CD14-positive monocyte (primary cell): Measurements from ENCODE around the gene HS6ST1. TPM values are rescaled to one million over a fixed set of nuclear protein-coding genes. Genes with fewer than 3 reads are reported as not detected.

Experiments
- DNase-seq, 3 donors: peaks; one replicate each; pipeline ENCODE4 v3.0.0-alpha.2; 2011 to 2022
- H2AFZ ChIP-seq: 2 replicates; pipeline ENCODE4 v1.6.0; 2012; ENCODE audit warnings: mild to moderate bottlenecking, low read depth, low read length, inconsistent platforms; ENCODE audit not compliant: insufficient read depth, poor library complexity, severe bottlenecking
- H3K27ac ChIP-seq, 2 donors: 1 replicate in 1 of 2; 2 replicates in 1 of 2; pipeline ENCODE4 v1.5.1; 2012 to 2013; ENCODE audit warnings: low read length in 2 of 2, control low read depth in 1 of 2, inconsistent platforms in 1 of 2, low read depth in 1 of 2, mild to moderate bottlenecking in 1 of 2
- H3K27me3 ChIP-seq, 2 donors: one replicate each; pipeline versions ENCODE4 v1.6.0 to v1.6.1; 2011 to 2013; ENCODE audit warnings: low read length in 2 of 2; ENCODE audit not compliant: control insufficient read depth in 2 of 2, insufficient read depth in 2 of 2
- H3K36me3 ChIP-seq, 2 donors: replicated peaks in 1 of 2; 1 replicate in 1 of 2; 2 replicates in 1 of 2; pipeline versions ENCODE4 v1.5.1 to v1.6.1; 2012 to 2013; ENCODE audit warnings: low read length in 2 of 2, control low read depth in 1 of 2, inconsistent platforms in 1 of 2, mild to moderate bottlenecking in 1 of 2; ENCODE audit not compliant: insufficient read depth in 2 of 2, control insufficient read depth in 1 of 2
- H3K4me1 ChIP-seq, 2 donors: 1 replicate in 1 of 2; 2 replicates in 1 of 2; pipeline versions ENCODE4 v1.5.1 to v1.6.1; 2012 to 2013; ENCODE audit warnings: low read length in 2 of 2, control low read depth in 1 of 2, inconsistent platforms in 1 of 2, mild to moderate bottlenecking in 1 of 2, moderate library complexity in 1 of 2; ENCODE audit not compliant: insufficient read depth in 2 of 2, control insufficient read depth in 1 of 2
- H3K4me2 ChIP-seq: replicated peaks from 2 replicates; pipeline ENCODE3; 2012; ENCODE audit warnings: low read length, moderate library complexity, mild to moderate bottlenecking; ENCODE audit not compliant: poor library complexity, severe bottlenecking; ENCODE audit errors: extremely low read depth
- H3K4me3 ChIP-seq, 3 experiments: fragments of 200-600 bp in 1 of 3; sonication (generic) in 1 of 3; replicated peaks in 1 of 3; 1 replicate in 2 of 3; 2 replicates in 1 of 3; pipeline ENCODE4 v1.5.1; 2011 to 2013; ENCODE audit warnings: low read length in 3 of 3, mild to moderate bottlenecking in 3 of 3, control low read depth in 2 of 3, low read depth in 2 of 3, inconsistent platforms in 1 of 3, moderate library complexity in 1 of 3
- H3K79me2 ChIP-seq: 2 replicates; pipeline ENCODE4 v1.6.0; 2012; ENCODE audit warnings: mild to moderate bottlenecking, control low read depth, inconsistent platforms, low read length, moderate library complexity; ENCODE audit not compliant: insufficient read depth
- H3K9ac ChIP-seq: 2 replicates; pipeline ENCODE4 v1.6.0; 2017; ENCODE audit warnings: low read length, mild to moderate bottlenecking; ENCODE audit not compliant: insufficient read depth, poor library complexity, severe bottlenecking
- H3K9me3 ChIP-seq, 2 donors: replicated peaks in 1 of 2; 1 replicate in 1 of 2; 2 replicates in 1 of 2; pipeline versions ENCODE4 v1.5.1 to v1.6.1; 2012 to 2013; ENCODE audit warnings: low read length in 2 of 2, control low read depth in 1 of 2; ENCODE audit not compliant: control insufficient read depth in 1 of 2, insufficient read depth in 1 of 2
- H4K20me1 ChIP-seq: 2 replicates; pipeline ENCODE4 v1.6.0; 2012; ENCODE audit warnings: mild to moderate bottlenecking, low read length, control low read depth, moderate library complexity; ENCODE audit not compliant: insufficient read depth
- H3K27ac Mint-ChIP-seq, 7 donors: one replicate each; pipeline ENCODE4 v1.8.0; 2020; ENCODE audit warnings: mild to moderate bottlenecking in 7 of 7, mixed read lengths in 7 of 7, moderate library complexity in 6 of 7, inconsistent platforms in 2 of 7
- H3K27me3 Mint-ChIP-seq, 3 donors: one replicate each; pipeline ENCODE4 v1.8.0; 2021 to 2022; ENCODE audit warnings: low read depth in 3 of 3, mild to moderate bottlenecking in 3 of 3, mixed read lengths in 3 of 3, moderate library complexity in 3 of 3, inconsistent platforms in 1 of 3
- H3K36me3 Mint-ChIP-seq, 2 donors: one replicate each; pipeline ENCODE4 v1.8.0; 2020; ENCODE audit warnings: mixed read lengths in 2 of 2, inconsistent platforms in 1 of 2, mild to moderate bottlenecking in 1 of 2
- H3K4me1 Mint-ChIP-seq: one replicate; pipeline ENCODE4 v1.8.0; 2020; ENCODE audit warnings: mild to moderate bottlenecking, mixed read lengths
- H3K4me3 Mint-ChIP-seq, 2 donors: one replicate each; pipeline ENCODE4 v1.8.0; 2020; ENCODE audit warnings: mild to moderate bottlenecking in 2 of 2, mixed read lengths in 2 of 2, moderate library complexity in 1 of 2
- H3K9me3 Mint-ChIP-seq, 7 donors: one replicate each; pipeline ENCODE4 v1.8.0; 2020 to 2022; ENCODE audit warnings: mixed read lengths in 7 of 7, mild to moderate bottlenecking in 6 of 7, moderate library complexity in 6 of 7, inconsistent platforms in 2 of 7
- WGBS: methylation state at CpG from one replicate; pipeline ENCODE4 v1.1.5; 2013; ENCODE audit warnings: missing lambda C conversion rate; ENCODE audit not compliant: insufficient coverage; 5-methylcytosine and 5-hydroxymethylcytosine counted together
- intact Hi-C, 2 donors: fragments of 100-400 bp; cut with micrococcal nuclease; formaldehyde crosslinking; loops; one replicate each; pipeline versions ENCODE4 v1.15.0 to v1.15.1; 2023
- polyA plus RNA-seq, 3 donors: library from polyadenylated mRNA; depleted of rRNA in 1 of 3; unstranded in 2 of 3; stranded (reverse) in 1 of 3; fragments of 300-500 nt in 2 of 3; fragments of >200 nt in 1 of 3; fragmentation: Illumina TruSeq in 2 of 3; gene quantifications; 1 replicate in 2 of 3; 2 replicates in 1 of 3; pipeline ENCODE4 v1.2.3, GENCODE V29; 2012 to 2021
- TF ChIP-seq, protein P1 (sequence below): fragments of 200-600 bp; IDR thresholded peaks from one replicate; pipeline ENCODE4 v1.8.0; 2022; ENCODE audit warnings: antibody characterized with exemption, mild to moderate bottlenecking

HS6ST1 gene
- polyA plus RNA-seq, 3 donors, result 2.9 to 5.4 (median 4.0) TPM

DNA sequence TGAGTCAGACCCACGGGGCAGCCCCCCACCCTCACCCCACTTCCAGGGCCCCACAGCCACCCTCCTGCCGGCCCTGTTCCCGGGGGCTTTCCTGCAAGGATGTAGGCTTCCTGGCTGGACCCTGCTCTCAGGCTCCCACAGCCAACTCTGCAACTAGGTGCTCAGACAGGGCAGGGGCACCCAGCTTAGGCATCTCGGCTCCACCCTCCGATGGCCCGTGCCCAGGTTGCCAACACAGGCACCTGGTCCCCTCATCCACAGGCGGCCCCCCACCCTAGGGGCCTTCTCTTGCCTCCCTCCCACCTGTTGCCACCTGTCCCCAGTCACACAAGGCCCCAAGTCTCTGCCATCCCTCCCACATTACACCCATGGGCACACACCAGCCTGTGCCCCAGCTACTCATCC is 34.6 kb downstream of the HS6ST1 start:
- Histone ChIP-seq H3K27ac (no peak overlapping the region), H3K27me3 (no peaks in the 10 kb centered on the region), H3K9me3 (no peaks in the 10 kb centered on the region), H3K4me2 (no peak overlapping the region), H4K20me1 (peaks cover 91% of the 10 kb centered on the region), H3K4me1 (peaks cover 23 to 26% of the 10 kb centered on the region in 2 donors), H3K79me2 (no peaks in the 10 kb centered on the region), H2AFZ (no peak overlapping the region), H3K36me3 (peaks cover 0 to 7% of the 10 kb centered on the region in 2 donors), H3K4me3 (no peak overlapping the region), H3K9ac (peak overlapping the region; percentile 8)
- TF ChIP-seq, protein P1, sequence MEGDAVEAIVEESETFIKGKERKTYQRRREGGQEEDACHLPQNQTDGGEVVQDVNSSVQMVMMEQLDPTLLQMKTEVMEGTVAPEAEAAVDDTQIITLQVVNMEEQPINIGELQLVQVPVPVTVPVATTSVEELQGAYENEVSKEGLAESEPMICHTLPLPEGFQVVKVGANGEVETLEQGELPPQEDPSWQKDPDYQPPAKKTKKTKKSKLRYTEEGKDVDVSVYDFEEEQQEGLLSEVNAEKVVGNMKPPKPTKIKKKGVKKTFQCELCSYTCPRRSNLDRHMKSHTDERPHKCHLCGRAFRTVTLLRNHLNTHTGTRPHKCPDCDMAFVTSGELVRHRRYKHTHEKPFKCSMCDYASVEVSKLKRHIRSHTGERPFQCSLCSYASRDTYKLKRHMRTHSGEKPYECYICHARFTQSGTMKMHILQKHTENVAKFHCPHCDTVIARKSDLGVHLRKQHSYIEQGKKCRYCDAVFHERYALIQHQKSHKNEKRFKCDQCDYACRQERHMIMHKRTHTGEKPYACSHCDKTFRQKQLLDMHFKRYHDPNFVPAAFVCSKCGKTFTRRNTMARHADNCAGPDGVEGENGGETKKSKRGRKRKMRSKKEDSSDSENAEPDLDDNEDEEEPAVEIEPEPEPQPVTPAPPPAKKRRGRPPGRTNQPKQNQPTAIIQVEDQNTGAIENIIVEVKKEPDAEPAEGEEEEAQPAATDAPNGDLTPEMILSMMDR, result no peak
- 81% methylated on average over 6 of the region's 7 CpGs for WGBS
- peaks cover 25% of the 10 kb centered on the region for H3K4me1 Mint-ChIP-seq
- H3K9me3 Mint-ChIP-seq, result no peaks in the 10 kb centered on the region
- peaks cover 0 to 1% (median 0%) of the 10 kb centered on the region in 3 donors for H3K27me3 Mint-ChIP-seq
- intact Hi-C loops, result no loop called here
- H3K27ac Mint-ChIP-seq, result peak overlapping the region in 1 of 7 donors; percentile 43
- H3K36me3 Mint-ChIP-seq, result peaks cover 12 to 29% of the 10 kb centered on the region in 2 donors
- no peak overlapping the region for H3K4me3 Mint-ChIP-seq
- no peak for DNase-seq

GRCh38 chr2:128282976-128283810 is 35.5 kb downstream of the HS6ST1 start:
- Mint-ChIP-seq H3K36me3 (peaks cover 6 to 25% of the 10 kb centered on the region in 2 donors), H3K4me1 (peaks cover 25% of the 10 kb centered on the region), H3K4me3 (no peak overlapping the region), H3K9me3 (no peaks in the 10 kb centered on the region), H3K27me3 (peaks cover 0 to 1% (median 0%) of the 10 kb centered on the region in 3 donors), H3K27ac (peak overlapping the region in 1 of 7 donors; percentile 11)
- H2AFZ ChIP-seq, result no peak overlapping the region
- 81% methylated on average over 3 of the region's 8 CpGs for WGBS
- no peaks in the 10 kb centered on the region for H3K27me3 ChIP-seq
- H3K36me3 ChIP-seq, result peaks cover 0 to 7% of the 10 kb centered on the region in 2 donors
- intact Hi-C loops, result no loop called here
- H3K9me3 ChIP-seq, result no peaks in the 10 kb centered on the region
- no peak overlapping the region for H3K4me2 ChIP-seq
- no peaks in the 10 kb centered on the region for H3K79me2 ChIP-seq
- TF ChIP-seq, protein P1, result no peak
- peaks cover 23 to 26% of the 10 kb centered on the region in 2 donors for H3K4me1 ChIP-seq
- H3K4me3 ChIP-seq, result no peak overlapping the region
- H3K27ac ChIP-seq, result no peak overlapping the region
- DNase-seq, result no peak
- H4K20me1 ChIP-seq, result peaks cover 91% of the 10 kb centered on the region
- H3K9ac ChIP-seq, result no peak overlapping the region
